HUDEP-2 (cell line): ENCODE data around the gene CUL9.

Experiments used
- DNase-seq, 76 experiments: peaks; one replicate each; lab custom pipeline; 2025; ENCODE audit not compliant: unreplicated experiment in 76 of 76; lab: John Stamatoyannopoulos, UW

The CUL9 gene

DNA sequence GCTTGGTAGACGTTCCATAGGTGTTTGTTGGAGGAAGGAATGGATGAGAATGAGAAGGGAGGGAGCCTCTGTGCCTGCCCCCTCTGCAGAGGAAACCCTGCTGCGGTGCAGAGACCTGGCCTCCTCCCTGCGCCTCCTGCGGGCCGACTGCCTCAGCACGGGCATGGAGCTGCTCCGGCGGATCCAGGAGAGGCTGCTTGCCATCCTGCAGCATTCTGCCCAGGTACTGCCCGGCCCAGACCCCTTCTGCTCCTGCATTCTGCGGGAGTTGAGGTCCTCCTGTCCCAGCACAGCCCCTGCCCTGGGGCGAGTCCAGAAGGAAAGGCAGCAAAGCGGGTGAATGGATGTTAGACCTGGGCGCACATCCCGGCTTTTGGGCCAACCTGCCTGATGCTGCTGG, 41.2 kb downstream of the CUL9 start:
- no peak for DNase-seq

DNA sequence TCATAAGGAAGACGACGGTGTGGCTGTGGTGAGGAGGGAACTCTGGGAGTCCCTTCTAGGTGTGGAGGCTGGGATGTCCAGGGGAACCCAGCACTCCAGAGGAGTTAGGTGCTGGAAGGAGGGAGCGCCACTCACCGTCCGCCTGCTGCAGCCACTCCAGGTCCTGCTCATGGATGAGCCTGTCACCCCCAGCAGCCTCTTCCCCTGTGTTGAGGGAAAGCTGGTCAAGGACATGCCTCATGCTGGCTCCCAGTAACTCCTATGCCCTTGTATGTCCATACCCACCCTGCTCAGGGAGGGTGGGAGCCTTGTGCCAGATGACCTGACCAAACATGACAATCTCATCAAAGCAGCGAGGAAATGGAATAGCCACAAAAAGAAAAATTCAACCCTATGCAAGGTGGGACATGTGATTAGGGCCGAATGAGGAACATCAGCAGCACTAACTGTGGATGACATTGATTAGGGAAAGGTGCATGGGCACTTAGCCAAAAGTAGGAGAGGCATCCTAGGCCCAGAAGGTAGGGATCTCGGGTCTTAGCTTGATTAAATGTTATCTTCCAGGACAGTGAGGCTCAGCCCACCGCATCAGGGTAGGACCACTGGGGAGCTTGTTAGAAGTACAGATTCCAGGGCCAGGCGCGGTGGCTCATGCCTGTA, 44.3 kb downstream of the CUL9 start:
- DNase-seq, result peak in 19 of 76 experiments; percentile 16 to 70 (median 37)

DNA sequence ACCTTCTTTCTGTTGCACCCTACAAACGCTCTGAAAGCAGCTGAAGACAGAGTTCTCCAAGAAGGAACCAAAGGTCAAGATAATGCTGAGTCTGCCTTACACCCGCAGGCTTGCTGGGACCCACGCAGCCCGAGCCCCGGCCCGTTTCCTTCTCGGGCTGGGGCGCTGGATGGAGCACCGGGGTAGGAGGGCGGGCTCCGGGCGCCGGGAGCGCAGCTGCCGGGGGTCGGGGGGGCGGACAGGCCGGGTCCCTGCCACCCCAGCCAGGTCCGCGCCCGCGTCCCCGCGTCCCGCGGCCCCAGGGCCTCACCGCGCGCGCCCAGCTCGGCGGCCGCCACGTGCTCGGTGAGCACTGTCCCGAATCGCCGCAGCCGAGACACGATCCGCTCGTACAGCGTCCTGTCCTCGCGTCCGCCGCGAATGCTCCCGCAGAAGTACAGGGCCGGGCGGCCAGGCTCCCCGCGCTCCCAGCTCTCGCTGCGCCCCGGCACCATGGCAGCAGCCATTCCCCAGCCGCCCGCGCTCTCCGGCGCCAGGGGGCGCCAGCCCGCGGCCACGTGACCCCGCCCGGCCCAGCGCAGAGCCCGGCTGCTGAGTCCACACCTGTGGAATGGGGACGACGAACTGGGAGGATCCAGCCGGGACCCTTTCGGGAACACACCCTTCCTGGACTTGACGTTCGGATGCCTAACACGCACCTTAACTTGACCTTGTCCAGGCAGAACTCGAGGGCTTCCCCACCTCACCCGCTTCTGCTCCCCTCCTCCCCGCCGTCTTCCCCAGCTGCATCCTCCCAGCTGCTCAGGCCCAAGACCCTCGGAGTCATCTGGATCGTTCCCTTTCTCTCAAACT, 47.2 kb downstream of the CUL9 start, which contains the start of gene DNPH1:
Gene DNPH1, minus strand, starts transcription at position 531 of the 852 bp plus-strand sequence. Its CDS starts 25 bp downstream, at position 506.
- DNase-seq, result peak in 67 of 76 experiments; percentile 25 to 96 (median 67)

DNA sequence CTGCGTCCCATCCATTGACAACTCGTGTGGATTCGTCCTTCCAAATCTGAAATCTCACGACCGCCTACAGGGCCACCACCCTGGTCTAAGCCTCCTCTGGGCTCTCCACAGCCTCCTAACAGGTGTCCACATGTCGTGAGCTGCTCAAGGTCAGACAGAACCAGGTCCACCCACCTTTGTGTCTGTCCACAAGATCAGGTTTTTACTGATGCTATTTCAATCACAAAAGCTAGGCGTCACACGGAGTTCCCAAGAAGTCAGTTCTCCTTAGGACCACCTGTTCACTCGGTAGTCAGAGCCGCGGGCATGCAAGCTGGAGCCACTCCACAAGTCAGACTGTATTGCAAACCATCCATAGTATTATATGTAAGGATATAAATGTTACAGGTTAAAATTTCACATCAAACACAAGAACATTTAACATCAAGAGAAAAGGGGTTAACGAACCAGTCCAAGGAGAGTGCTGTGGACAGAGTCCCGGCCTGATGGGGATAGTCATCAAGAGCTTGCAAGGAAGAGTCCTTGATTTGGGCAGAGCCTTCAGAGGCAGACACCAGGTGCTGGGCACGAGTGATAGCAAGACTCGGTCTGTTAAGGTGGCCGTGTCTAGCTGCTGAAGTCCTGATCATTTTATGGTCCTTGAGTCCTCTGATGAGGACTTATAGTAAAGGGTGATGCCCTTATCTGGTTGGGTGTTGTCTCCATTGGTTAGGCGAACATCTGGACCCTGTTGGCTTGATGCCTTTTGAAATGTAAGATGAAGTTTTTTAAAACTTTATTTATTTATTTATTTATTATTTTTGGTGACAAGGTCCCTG, 48.0 kb downstream of the CUL9 start:
- DNase-seq, result peak in 1 of 76 experiments; percentile 11

DNA sequence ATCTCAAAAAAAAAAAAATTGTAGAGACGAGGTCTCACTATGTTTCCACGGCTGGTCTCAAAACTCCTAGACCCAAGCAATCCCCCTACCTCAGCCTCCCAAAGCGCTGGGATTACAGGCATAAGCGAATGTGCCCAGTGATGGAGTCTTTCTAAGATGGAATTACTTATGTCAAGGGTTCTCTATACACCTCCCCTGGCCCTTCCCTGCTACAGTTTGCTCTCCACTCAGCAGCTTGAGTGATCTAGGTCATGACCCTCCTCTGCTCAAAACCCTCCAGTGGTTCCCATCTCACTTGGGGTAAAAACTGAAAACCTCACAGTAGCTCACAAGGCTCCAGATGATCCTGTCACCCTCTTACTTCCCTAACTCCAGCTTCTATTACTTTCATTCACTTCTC, 49.1 kb downstream of the CUL9 start:
- no peak for DNase-seq

DNA sequence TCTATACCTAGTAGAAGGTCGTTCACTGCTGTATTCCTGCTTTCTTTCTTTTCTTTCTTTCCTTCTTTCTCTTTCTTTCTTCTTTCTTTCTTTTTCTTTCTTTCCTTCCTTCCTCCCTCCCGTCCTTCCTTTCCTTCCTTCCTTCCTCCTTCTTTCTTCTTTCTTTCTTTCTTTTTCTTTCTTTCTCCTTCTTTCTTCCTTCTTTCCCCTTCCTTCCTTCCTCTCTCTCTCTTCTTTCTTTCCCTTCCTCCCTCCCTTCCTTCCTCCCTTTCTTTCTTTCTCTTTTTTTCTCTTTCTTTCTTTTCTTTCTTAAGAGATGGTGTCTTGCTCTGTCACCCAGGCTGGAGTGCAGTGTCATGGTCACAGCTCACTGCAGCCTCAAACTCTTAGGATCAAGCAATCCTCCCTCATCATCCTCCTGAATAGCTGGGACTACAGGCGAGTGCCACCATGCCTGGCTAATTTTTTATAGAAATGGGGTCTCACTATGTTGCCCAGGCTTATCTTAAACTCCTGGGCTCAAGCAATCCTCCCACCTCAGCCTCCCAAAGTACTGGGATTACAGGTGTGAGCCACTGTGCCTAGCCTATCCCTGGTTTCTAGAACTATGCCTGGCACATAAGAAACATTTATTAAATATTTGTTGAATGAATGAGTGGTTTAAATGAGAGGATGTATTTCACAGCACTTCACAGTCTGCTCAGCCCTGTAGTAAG, 49.9 kb downstream of the CUL9 start:
- DNase-seq, result no peak

DNA sequence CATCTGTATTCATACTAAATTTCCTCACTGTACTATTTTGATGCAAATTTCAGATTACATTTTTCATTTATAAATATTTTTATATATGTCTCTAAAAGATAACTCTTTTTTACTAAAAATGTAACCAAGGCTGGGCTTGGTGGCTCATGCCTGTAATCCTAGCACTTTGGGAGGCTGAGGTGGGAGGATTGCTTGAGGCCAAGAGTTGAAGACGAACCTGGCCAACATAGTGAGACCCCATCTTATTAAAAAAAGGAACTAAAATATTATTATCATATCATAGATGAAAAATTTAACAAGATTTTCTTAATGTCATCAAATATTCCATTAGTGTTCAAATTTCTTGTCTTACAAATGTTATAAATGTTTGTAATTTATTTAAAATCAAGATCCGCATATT, 53.8 kb downstream of the CUL9 start:
- no peak for DNase-seq

DNA sequence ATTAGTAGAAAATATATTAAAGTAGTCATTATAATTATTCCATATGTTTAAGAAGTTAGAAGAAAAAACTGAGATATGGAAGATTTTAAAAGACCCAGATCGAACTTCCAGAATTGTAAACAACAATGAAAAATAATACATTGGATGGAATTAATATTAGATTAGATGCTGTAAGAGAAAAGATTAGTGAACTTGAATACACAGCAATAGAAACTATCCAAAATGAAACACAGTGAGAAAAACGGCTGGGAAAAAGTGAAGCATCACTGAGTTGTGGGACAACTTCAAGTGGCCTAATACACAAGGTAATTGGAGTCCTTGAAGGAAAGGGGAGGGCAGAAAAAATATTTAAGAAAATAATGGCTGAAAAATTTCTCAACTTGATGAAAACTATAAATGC, 57.1 kb downstream of the CUL9 start:
- DNase-seq, result no peak

DNA sequence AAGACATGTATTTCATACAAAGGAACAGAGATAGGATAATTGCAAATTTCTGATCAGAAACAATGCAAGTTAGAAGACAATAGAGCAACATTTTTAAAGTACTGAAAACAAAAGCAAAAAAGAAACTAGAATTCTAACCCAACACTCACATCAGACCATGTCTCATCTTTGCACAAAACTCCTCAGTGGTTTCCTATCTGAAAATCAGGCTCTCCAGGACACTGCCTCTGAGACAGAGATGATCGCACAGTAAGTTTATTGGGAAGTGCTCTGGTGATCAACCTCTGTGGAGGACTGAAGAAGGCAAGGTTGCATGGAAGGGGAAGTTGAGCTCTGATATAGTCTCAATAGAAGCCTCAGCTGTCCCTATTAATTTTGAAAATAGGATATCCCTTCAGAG, 59.0 kb downstream of the CUL9 start:
- DNase-seq, result no peak

DNA sequence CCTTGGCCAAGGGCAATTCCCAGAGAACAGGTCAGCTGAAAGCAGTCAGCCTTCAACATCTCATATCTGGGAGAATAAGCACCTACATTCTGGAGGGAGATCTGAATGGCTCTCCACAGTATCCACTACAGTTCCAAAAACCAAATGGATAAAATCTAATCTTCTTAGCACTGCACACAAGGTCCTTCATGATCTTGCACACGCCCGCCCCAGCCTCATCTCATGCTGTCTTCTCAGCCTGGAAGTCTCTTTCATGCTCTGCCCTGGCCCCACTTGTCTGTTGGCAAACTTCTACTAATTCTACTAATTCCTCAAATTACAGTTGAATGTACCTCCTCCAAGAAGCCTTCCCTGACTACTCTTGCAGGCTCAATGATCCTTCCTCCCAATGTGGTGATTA, 59.5 kb downstream of the CUL9 start:
- DNase-seq, result peak in 2 of 76 experiments; percentile 10 to 18

DNA sequence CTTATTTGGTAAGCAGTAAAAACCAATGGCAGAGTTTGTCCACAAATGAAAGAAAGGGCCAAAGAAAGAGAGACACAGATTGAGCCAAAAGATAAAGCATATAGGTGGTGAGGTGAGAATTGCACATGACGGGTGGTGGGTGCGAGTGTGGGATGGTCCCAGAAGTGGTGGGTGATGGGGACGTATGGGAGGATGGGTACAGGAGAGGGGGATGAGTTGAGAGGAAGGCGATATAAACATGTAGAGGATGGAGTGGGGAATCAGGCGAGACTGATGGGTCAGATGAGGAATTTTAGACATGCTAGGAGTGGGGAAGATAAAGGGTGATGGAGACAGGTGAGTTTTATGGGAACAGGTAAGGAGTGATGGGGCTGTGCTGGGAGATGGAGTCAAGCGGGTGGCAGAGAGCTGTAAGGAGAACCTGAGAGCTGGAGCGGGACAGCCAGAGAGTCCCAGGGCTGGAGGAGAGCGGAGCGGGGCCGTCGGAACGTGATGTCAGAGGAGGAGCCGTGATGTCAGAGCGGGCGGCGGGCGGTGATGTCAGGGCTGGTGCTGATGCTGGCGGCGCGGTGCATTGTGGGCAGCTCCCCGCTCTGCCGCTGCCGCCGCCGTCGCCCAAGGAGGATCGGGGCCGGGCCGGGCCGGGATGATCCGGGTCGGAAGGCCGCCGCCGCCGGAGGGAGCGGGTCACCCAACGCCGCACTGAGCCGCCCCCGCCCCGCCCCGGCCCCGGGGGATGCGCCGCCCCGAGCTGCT, 61.1 kb downstream of the CUL9 start, which contains the start of gene TTBK1:
Gene TTBK1, plus strand, starts transcription at position 574 of the 756 bp plus-strand sequence. CDS start 3,180 bp downstream, outside the sequence.
- DNase-seq, result no peak

DNA sequence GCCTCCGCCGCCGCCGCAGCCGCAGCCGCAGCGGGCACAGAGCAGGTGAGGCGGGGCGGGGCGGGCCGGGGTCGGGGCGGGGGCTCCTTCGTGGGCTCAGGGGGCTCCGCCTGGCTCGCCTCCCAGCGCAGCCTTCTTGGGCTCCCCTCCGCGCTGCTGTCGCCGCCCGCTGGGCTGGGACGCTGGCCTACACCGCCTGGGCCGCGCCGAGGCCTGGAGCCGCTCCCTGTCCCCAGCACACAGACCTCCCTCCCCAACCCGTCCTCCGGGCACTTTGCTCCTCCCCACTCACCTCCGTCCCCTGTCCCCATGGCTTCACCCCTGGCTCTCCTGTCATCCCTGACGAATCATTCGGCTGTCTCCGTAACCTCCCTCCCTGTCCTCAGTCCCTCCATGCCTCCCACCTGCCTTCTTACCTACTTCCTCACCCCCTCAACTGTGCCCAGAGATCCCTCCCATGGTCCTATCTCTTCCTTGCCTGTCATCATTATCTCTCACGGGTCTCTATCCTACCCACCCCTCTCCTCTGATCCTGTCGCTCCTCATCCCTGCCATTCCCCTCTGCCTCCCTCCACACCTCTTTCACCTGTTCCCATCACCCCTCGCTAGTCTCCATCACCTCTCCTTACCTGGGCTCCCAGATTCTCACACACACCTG, 61.8 kb downstream of the CUL9 start:
- DNase-seq, result no peak

DNA sequence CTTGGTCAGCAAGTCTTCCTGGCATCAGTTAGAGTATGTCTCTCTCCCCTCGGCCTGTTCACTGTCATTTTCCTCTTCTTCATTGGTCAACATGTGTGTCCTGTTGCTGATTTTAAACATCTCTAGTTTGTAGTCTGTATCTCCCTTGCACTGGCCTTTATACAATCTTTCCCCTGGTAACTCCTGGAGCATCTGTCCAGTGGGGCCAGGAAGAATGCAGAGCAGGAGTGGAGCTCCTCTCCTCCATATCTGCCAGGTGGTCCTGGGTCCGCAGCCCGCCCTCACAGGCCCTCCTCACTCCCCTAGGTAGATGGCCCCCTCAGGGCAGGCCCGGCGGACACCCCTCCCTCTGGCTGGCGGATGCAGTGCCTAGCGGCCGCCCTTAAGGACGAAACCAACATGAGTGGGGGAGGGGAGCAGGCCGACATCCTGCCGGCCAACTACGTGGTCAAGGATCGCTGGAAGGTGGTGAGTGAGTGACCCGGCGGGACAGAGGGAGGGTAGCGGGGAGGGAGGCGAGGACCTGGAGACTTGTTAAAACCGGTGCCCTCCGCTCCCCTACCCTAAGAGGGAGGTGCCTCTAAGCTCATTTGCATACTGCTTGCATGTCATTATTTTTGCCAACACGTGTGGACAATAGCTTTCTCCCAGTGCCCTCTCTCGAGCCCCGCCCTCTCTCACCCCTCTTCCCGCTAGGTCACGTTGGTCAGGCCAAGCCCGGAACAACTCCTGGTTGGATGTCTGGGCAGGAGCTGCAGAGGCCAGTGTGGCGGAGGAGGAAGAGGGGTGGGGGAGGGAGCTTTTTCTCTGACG, 64.5 kb downstream of the CUL9 start:
- DNase-seq, result peak in 5 of 76 experiments; percentile 41 to 56 (median 47)

DNA sequence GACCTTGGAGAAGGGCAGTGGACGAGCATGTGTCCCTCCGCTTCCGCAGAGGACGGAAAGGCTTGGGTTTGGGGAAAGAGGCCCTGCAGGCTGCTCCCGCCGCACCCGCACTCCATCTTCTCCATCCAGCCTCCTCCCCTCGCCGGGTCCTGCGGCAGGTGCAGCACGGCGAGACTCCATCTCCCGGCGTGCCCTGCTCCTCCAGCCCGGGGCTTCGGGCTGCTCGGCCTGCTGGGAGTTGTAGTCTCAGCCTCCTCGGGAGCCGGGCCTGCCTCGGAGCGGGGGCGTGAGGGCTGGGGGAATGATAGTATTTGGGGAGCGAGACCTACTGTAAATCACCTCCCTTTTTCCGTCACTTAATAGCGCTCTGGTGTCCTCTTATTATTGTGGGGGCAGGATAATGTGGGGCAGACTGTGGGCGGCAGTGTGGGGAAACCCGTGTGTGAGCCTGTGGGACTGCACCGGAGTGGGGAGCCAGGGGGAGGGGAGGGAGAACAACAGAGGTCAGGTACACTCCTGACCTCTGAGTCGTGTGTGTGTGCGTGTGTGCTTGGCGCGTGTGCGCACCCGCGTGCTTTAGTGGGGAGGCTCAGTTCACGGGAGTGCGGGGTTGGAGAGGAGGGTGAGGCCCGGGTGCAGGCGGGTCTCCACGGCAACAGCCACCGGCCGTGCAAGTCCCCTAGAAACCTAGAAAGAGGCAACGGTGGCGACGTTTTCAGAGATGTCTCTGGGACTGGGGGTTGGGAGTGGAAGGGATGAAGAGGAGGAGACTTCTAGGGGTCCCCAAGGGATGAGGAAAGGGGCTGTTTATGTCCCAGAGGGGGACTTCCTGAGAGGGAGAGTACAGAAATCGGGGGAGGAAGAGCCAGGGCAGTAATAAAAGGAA, 65.4 kb downstream of the CUL9 start:
- DNase-seq, result peak in 53 of 76 experiments; percentile 16 to 77 (median 48)

DNA sequence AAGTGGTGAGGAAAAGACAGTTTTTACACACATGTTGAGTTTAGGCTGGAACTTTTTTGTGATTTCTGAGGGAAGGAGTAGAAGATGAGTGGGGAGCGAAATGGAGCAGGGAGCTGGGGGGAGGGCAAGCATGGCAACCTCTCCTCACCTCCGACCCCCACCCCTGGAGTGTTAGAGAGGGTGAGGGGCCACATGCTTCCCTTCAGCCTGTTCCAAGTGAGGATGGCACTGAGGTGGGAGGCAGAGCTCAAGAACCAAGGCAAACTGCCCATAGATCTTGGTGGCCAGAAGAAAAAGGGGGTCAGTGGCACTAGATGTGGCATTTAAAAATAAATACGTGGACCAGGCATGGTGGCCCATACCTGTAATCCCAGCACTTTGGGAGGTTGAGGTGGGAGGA, 66.1 kb downstream of the CUL9 start:
- DNase-seq, result no peak

DNA sequence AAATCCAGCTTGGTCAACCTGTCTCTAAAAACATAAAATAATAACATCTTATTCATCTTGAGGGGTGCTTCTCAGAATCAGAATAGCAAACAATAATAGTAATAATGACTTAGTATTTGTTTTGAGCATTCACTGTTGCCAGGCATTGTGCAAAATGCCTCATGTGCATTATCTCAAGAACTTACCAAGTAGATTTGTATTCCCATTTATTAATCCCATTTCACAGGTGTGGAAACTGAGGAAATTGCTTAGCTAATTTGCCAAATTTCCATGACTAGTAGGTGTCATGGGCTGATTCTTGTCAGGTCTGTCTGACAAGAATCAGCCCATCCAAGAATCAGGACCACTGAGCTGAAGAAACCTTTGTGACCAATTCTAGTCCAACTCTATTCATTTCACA, 66.8 kb downstream of the CUL9 start:
- no peak for DNase-seq

DNA sequence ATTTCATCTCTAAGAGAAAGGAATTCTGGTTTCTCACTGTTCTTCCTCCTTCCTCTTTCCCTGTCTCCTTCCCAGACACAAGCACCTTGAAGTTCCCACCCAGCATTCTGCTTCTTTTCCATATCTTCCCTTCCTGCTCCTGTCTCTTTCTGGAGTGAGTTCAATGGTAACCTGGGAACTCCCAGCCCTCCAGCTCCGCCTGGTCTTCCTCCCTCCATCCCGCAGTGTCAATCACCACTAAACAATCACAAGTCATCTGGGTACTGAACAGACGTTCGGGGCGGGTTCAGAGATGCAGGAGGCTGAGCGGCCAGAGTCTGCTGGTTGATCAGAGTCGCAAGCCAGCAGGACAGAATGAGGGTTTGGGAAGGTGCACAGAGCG, 69.0 kb downstream of the CUL9 start:
- no peak for DNase-seq
